Measurements from ENCODE around the gene PRR35.

Gene PRR35

DNA sequence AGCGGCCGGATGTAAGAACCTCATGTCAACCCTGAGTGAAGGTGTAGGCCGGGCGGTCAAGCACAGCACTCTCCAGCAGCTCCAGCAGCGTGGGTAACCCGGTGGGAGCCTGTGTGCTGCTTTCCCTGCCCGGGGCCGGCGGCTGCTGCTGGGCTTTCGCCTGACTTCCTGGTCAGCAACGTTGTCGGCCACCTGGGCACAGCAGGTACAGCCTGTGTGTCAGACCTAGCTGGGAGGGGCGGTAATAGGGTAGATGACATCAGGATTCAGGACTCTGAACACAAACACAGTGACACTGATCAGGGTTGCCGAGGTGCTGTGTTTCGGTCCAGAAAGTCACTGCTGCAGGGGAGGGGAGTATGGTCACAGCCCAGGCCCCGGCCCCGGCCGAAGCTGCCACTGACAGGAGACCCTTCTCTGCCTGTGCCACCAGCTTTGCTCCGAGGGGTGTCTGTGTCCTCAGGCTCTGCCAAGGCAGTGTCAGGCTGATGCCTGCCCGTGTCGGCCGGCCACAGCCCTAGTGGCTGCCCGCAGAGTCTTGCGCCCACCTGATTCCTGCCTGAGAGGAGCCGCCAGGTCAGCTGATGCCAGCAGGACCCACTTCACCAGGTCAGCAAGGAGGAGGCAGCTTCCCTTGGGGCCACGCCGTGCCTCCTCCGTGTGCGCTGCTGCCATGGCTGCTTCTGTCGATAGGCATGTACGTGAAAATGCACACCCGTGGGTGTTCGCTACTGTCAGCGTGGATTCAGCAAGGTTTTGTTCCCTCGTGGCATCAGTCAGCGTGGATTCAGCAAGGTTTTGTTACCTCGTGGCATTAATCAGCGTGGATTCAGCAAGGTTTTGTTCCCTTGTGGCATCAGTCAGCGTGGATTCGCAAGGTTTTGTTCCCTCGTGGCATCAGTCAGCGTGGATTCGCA lies 38.9 kb downstream of the PRR35 start:
- DNase-seq, result no peak

DNA sequence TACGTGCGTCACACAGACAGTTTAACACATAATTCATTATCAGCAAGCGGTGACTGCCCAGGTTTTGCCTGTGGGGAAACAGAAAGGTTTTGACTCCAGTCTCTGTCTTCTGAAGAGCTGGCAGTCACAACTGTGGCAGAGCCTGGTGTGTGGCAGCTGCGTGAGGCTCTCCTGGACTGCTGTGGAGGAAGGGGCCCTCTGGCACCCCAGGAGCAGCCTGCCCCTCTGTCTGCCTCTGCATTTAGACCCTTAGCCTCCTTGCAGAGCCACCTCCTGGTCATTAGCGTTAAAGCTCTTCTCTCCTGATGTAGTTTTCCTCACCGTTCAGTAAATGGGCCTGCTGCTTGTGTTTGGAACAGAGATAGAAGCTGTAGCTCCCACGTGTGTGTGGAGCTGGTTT lies 40.6 kb downstream of the PRR35 start:
- DNase-seq, result no peak

DNA sequence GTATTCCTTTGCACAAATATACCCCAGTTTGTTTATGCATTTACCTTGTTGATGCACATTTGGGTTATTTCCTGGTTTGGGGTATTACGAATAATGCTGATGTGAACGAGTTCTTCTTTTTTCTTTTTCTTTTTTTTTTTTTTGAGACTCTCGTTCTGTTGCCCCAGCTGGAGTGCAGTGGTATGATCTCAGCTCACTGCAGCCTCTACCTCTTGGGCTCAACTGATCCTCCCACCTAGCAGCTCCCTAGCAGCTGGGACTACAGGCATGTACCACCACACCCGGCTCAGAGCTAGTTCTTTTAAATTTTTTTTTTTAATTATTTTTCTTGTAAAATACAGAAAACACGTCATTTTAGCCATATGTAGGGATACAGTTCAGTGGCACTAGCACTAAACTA lies 43.7 kb downstream of the PRR35 start:
- no peak for DNase-seq

DNA sequence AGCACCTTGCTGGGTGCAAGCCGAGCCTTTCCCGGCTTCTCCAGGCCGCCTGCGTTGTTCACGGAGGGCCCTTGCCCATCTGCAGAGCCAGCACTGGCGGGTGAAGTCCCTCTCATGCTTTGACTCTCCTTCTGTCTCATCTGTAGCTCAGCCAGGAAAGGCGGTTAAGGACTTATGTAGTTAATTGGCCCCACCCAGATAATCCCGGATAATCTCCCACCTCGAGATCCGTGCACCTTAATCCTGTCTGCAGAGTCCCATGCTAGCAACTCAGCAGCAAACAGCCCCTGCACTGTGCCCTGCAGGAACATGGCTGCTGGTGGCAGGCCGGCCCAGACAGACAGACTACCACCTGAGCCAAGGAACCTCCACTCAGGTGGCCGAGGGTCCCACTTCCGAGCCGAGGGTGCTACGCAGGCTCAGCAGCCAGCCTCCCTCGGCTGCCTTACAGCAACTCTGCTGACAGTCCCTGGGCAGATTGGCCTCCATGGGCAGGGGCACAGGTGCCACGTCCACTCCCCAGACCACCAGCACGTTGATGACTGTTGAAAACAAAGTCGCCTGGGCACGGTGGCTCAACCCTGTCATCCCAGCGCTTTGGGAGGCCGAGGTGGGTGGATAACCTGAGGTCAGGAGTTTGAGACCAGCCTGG lies 46.6 kb downstream of the PRR35 start:
- DNase-seq, result no peak

DNA sequence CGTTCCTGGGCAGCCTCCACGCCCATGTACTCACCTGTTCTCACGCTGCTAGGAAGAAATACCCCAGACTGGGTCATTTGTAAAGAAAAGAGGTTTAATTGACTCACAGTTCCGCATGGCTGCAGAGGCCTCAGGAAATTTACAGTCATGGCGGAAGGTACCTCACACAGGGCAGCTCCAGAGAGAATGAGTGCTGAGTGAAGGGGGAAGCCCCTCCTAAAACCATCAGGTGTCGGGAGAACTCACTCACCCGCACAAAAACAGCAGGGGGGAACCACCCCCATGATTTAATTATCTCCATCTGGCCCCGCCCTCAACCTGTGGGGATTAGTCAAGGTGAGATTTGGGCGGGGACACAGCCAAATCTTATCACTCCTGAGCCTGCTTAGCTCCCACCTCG lies 47.8 kb downstream of the PRR35 start:
- no peak for DNase-seq

DNA sequence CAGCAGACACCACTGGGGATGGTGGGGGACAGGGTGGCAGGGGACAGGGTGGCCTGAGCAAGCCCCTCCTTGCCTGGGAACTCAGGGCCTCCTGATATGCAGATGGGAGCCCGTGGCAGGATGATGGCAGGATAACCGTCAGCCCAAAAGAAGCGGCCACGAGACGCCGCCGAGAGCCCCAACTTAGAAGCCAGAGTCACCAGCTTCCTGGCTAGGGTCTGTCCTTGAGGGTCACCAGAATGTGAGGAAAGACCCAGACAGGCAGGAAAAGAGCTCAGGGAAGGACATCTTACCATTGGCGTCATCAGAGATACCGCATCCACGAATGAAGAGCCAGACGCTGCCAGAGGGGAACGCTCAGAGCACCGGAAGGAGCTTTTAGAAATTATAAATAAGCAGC lies 49.1 kb downstream of the PRR35 start:
- no peak for DNase-seq

DNA sequence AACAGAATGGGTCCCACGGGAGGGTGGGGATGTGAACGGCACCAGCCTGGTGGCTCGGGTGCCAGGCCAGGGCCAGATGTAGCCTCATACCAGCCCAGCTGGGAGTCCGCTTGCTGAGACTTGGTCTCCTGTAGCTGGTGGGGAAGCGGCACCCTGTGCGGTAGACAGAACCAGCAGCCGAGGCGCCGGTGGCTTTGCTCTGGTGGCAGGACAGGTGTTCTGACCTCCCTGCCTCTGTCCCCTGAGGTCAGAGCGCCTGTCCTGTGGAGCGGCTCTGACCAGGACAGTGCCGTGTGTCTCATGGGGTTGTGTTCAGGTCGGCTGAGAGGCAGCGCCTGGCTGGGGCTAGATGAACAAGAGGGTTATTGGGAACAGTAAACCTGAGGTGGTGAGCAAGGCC lies 49.8 kb downstream of the PRR35 start:
- DNase-seq, result no peak

DNA sequence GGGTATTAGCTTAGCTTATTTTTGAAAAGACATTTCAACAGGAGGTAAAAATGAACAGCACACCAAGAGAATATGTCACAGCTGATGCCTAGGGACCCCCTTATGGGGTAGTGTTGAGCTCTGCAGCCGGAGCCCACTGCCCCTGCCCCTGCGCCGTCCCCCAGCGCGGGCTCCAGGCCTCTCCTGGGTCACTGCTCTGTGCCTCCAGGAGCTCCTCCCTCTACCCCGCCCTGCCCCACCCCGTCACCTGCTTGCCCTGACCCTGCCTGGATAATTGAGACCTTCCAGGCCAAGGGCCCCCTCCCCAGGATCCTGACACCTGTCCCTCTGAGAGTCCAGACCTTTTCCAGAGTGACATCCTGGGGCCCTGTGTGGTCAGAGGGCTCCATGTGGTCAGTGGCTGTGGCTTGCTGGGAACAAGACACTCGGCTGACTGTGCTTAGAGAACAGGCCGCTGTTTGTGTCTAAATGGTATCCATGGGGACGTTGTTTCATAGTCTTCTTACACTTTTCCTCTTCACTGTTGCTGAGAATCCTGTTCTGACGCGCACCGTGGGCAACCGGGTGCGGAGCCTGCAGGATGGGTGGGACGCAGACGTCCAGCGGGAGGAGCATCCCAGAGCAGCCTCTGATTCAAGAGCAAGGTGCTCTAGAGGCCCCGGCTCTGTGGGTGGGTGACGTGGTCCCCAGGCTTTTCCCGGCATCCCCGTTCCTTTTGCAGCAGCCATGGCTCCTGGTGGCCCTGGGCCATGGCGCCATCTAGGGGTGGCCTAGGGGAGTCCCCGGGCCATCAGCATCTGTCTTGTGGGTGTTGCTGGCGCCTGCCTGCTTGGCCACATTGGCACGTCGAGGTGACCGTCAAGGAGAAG lies 50.6 kb downstream of the PRR35 start:
- no peak for DNase-seq

DNA sequence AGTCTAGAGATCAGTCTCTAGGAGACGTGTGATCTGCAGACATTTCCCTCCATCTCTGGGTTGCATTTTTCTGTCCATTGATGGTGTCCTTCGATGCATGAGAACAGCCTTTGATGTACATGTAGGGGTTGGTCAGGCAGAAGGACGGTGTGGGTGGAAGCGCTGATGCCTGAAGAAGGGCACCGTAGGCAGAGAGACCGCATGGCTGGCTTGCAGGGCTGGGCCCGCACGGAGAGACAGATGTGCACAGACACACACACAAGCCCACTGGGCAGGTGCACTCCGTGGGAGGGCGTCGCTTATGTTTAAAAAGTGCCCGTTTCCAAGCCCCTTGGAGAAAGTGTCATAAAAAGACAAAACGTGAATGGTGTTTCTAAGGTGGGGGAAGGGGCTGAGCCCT lies 54.9 kb downstream of the PRR35 start:
- no peak for DNase-seq

All from T1000 (cell line).